CD14-positive monocyte (primary cell): Measurements from ENCODE around the gene RYR3. TPM values are rescaled to one million over a fixed set of nuclear protein-coding genes. Genes with fewer than 3 reads are reported as not detected.

ENCODE experiments used
- DNase-seq, 3 donors: peaks; one replicate each; pipeline ENCODE4 v3.0.0-alpha.2; 2011 to 2022
- H2AFZ ChIP-seq: 2 replicates; pipeline ENCODE4 v1.6.0; 2012; ENCODE audit warnings: mild to moderate bottlenecking, low read depth, low read length, inconsistent platforms; ENCODE audit not compliant: insufficient read depth, poor library complexity, severe bottlenecking
- H3K27ac ChIP-seq, 2 donors: 1 replicate in 1 of 2; 2 replicates in 1 of 2; pipeline ENCODE4 v1.5.1; 2012 to 2013; ENCODE audit warnings: low read length in 2 of 2, control low read depth in 1 of 2, inconsistent platforms in 1 of 2, low read depth in 1 of 2, mild to moderate bottlenecking in 1 of 2
- H3K27me3 ChIP-seq, 2 donors: one replicate each; pipeline versions ENCODE4 v1.6.0 to v1.6.1; 2011 to 2013; ENCODE audit warnings: low read length in 2 of 2; ENCODE audit not compliant: control insufficient read depth in 2 of 2, insufficient read depth in 2 of 2
- H3K36me3 ChIP-seq, 2 donors: replicated peaks in 1 of 2; 1 replicate in 1 of 2; 2 replicates in 1 of 2; pipeline versions ENCODE4 v1.5.1 to v1.6.1; 2012 to 2013; ENCODE audit warnings: low read length in 2 of 2, control low read depth in 1 of 2, inconsistent platforms in 1 of 2, mild to moderate bottlenecking in 1 of 2; ENCODE audit not compliant: insufficient read depth in 2 of 2, control insufficient read depth in 1 of 2
- H3K4me1 ChIP-seq, 2 donors: 1 replicate in 1 of 2; 2 replicates in 1 of 2; pipeline versions ENCODE4 v1.5.1 to v1.6.1; 2012 to 2013; ENCODE audit warnings: low read length in 2 of 2, control low read depth in 1 of 2, inconsistent platforms in 1 of 2, mild to moderate bottlenecking in 1 of 2, moderate library complexity in 1 of 2; ENCODE audit not compliant: insufficient read depth in 2 of 2, control insufficient read depth in 1 of 2
- H3K4me2 ChIP-seq: replicated peaks from 2 replicates; pipeline ENCODE3; 2012; ENCODE audit warnings: low read length, moderate library complexity, mild to moderate bottlenecking; ENCODE audit not compliant: poor library complexity, severe bottlenecking; ENCODE audit errors: extremely low read depth
- H3K4me3 ChIP-seq, 3 experiments: fragments of 200-600 bp in 1 of 3; sonication (generic) in 1 of 3; replicated peaks in 1 of 3; 1 replicate in 2 of 3; 2 replicates in 1 of 3; pipeline ENCODE4 v1.5.1; 2011 to 2013; ENCODE audit warnings: low read length in 3 of 3, mild to moderate bottlenecking in 3 of 3, control low read depth in 2 of 3, low read depth in 2 of 3, inconsistent platforms in 1 of 3, moderate library complexity in 1 of 3
- H3K79me2 ChIP-seq: 2 replicates; pipeline ENCODE4 v1.6.0; 2012; ENCODE audit warnings: mild to moderate bottlenecking, control low read depth, inconsistent platforms, low read length, moderate library complexity; ENCODE audit not compliant: insufficient read depth
- H3K9ac ChIP-seq: 2 replicates; pipeline ENCODE4 v1.6.0; 2017; ENCODE audit warnings: low read length, mild to moderate bottlenecking; ENCODE audit not compliant: insufficient read depth, poor library complexity, severe bottlenecking
- H3K9me3 ChIP-seq, 2 donors: replicated peaks in 1 of 2; 1 replicate in 1 of 2; 2 replicates in 1 of 2; pipeline versions ENCODE4 v1.5.1 to v1.6.1; 2012 to 2013; ENCODE audit warnings: low read length in 2 of 2, control low read depth in 1 of 2; ENCODE audit not compliant: control insufficient read depth in 1 of 2, insufficient read depth in 1 of 2
- H4K20me1 ChIP-seq: 2 replicates; pipeline ENCODE4 v1.6.0; 2012; ENCODE audit warnings: mild to moderate bottlenecking, low read length, control low read depth, moderate library complexity; ENCODE audit not compliant: insufficient read depth
- H3K27ac Mint-ChIP-seq, 7 donors: one replicate each; pipeline ENCODE4 v1.8.0; 2020; ENCODE audit warnings: mild to moderate bottlenecking in 7 of 7, mixed read lengths in 7 of 7, moderate library complexity in 6 of 7, inconsistent platforms in 2 of 7
- H3K27me3 Mint-ChIP-seq, 3 donors: one replicate each; pipeline ENCODE4 v1.8.0; 2021 to 2022; ENCODE audit warnings: low read depth in 3 of 3, mild to moderate bottlenecking in 3 of 3, mixed read lengths in 3 of 3, moderate library complexity in 3 of 3, inconsistent platforms in 1 of 3
- H3K36me3 Mint-ChIP-seq, 2 donors: one replicate each; pipeline ENCODE4 v1.8.0; 2020; ENCODE audit warnings: mixed read lengths in 2 of 2, inconsistent platforms in 1 of 2, mild to moderate bottlenecking in 1 of 2
- H3K4me1 Mint-ChIP-seq: one replicate; pipeline ENCODE4 v1.8.0; 2020; ENCODE audit warnings: mild to moderate bottlenecking, mixed read lengths
- H3K4me3 Mint-ChIP-seq, 2 donors: one replicate each; pipeline ENCODE4 v1.8.0; 2020; ENCODE audit warnings: mild to moderate bottlenecking in 2 of 2, mixed read lengths in 2 of 2, moderate library complexity in 1 of 2
- H3K9me3 Mint-ChIP-seq, 7 donors: one replicate each; pipeline ENCODE4 v1.8.0; 2020 to 2022; ENCODE audit warnings: mixed read lengths in 7 of 7, mild to moderate bottlenecking in 6 of 7, moderate library complexity in 6 of 7, inconsistent platforms in 2 of 7
- WGBS: methylation state at CpG from one replicate; pipeline ENCODE4 v1.1.5; 2013; ENCODE audit warnings: missing lambda C conversion rate; ENCODE audit not compliant: insufficient coverage; 5-methylcytosine and 5-hydroxymethylcytosine counted together
- intact Hi-C, 2 donors: fragments of 100-400 bp; cut with micrococcal nuclease; formaldehyde crosslinking; loops; one replicate each; pipeline versions ENCODE4 v1.15.0 to v1.15.1; 2023
- polyA plus RNA-seq, 3 donors: library from polyadenylated mRNA; depleted of rRNA in 1 of 3; unstranded in 2 of 3; stranded (reverse) in 1 of 3; fragments of 300-500 nt in 2 of 3; fragments of >200 nt in 1 of 3; fragmentation: Illumina TruSeq in 2 of 3; gene quantifications; 1 replicate in 2 of 3; 2 replicates in 1 of 3; pipeline ENCODE4 v1.2.3, GENCODE V29; 2012 to 2021
- TF ChIP-seq, protein P1 (sequence below): fragments of 200-600 bp; IDR thresholded peaks from one replicate; pipeline ENCODE4 v1.8.0; 2022; ENCODE audit warnings: antibody characterized with exemption, mild to moderate bottlenecking

The RYR3 gene
- polyA plus RNA-seq, 3 donors, result not detected

DNA sequence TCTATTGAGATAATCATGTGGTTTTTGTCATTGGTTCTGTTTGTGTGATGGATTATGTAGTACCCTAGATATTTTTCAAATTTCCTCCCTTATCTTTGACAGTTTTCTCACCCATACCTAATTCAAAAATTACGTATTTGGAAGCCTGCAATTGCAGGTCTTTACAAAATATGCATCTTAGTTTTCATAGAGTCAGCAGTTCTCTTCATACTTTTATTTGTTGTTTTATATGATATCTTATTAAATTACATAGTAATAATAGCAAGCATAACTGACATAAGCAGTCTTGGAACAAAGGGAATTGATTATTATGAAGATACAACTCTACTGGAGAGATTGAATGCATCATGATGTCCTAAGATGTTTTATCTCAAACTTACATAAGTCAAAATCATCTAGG, 442.2 kb downstream of the RYR3 start:
- Histone ChIP-seq H3K4me2 (no peak overlapping the region), H3K36me3 (no peaks in the 10 kb centered on the region), H4K20me1 (no peaks in the 10 kb centered on the region), H3K27ac (no peak overlapping the region), H3K4me3 (no peak overlapping the region), H3K4me1 (peaks cover 16 to 19% of the 10 kb centered on the region in 2 donors), H3K9me3 (no peaks in the 10 kb centered on the region), H3K79me2 (no peaks in the 10 kb centered on the region), H2AFZ (no peak overlapping the region), H3K27me3 (no peaks in the 10 kb centered on the region), H3K9ac (no peak overlapping the region)
- TF ChIP-seq, protein P1, sequence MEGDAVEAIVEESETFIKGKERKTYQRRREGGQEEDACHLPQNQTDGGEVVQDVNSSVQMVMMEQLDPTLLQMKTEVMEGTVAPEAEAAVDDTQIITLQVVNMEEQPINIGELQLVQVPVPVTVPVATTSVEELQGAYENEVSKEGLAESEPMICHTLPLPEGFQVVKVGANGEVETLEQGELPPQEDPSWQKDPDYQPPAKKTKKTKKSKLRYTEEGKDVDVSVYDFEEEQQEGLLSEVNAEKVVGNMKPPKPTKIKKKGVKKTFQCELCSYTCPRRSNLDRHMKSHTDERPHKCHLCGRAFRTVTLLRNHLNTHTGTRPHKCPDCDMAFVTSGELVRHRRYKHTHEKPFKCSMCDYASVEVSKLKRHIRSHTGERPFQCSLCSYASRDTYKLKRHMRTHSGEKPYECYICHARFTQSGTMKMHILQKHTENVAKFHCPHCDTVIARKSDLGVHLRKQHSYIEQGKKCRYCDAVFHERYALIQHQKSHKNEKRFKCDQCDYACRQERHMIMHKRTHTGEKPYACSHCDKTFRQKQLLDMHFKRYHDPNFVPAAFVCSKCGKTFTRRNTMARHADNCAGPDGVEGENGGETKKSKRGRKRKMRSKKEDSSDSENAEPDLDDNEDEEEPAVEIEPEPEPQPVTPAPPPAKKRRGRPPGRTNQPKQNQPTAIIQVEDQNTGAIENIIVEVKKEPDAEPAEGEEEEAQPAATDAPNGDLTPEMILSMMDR, result no peak
- Mint-ChIP-seq H3K27me3 (peaks cover 0 to 4% (median 3%) of the 10 kb centered on the region in 3 donors), H3K9me3 (peaks cover 0 to 4% (median 2%) of the 10 kb centered on the region in 7 donors), H3K27ac (no peak overlapping the region), H3K4me3 (no peak overlapping the region), H3K36me3 (no peaks in the 10 kb centered on the region), H3K4me1 (peaks cover 16% of the 10 kb centered on the region)
- WGBS, result no CpG with 5 or more reads among the region's 1 CpG
- no peak for DNase-seq
- intact Hi-C loops, result no loop called here

DNA sequence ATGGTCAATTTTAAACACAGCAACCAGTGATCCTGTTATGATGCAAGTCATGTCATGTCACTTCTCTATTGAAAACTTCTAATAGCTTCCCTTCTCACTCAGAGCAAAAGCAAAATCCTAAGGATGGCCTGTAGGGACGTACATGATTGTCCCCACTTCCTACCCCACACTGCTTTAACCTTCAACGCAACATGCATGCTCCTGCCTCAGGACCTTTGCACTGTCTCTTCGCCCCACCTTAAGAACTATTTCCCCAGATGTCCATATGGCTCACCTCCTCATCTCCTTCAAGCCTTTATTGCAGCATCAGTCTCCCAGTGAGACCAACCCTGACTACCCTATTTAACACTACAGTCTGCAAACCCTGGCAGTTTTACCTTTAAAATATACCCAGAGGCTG, 443.5 kb downstream of the RYR3 start:
- no peak overlapping the region for H3K9ac ChIP-seq
- H3K27me3 Mint-ChIP-seq, result peaks cover 0 to 4% (median 3%) of the 10 kb centered on the region in 3 donors
- no peaks in the 10 kb centered on the region for H4K20me1 ChIP-seq
- no peak overlapping the region for H3K27ac ChIP-seq
- no peak overlapping the region for H2AFZ ChIP-seq
- H3K4me2 ChIP-seq, result no peak overlapping the region
- no peak overlapping the region for H3K27ac Mint-ChIP-seq
- H3K4me3 ChIP-seq, result no peak overlapping the region
- intact Hi-C loops, result no loop called here
- peaks cover under 1 to 8% (median 2%) of the 10 kb centered on the region in 7 donors for H3K9me3 Mint-ChIP-seq
- H3K4me1 Mint-ChIP-seq, result peaks cover 20% of the 10 kb centered on the region
- DNase-seq, result peak in 1 of 3 donors; percentile 22
- no peak overlapping the region for H3K4me3 Mint-ChIP-seq
- no peaks in the 10 kb centered on the region for H3K36me3 ChIP-seq
- TF ChIP-seq, protein P1, result no peak
- H3K36me3 Mint-ChIP-seq, result no peaks in the 10 kb centered on the region
- H3K4me1 ChIP-seq, result peaks cover 22 to 27% of the 10 kb centered on the region in 2 donors
- peaks cover 0 to 5% of the 10 kb centered on the region in 2 donors for H3K9me3 ChIP-seq
- no peaks in the 10 kb centered on the region for H3K27me3 ChIP-seq
- no peaks in the 10 kb centered on the region for H3K79me2 ChIP-seq
- 100% methylated on average over 2 of the region's 3 CpGs for WGBS
